Muscle of back (tissue), 11 donors: ENCODE results near the gene SH2B3. TPM values are rescaled to one million over a fixed set of nuclear protein-coding genes. Genes with fewer than 3 reads are reported as not detected.
A peak's percentile ranks its signal among the peaks of the same experiment; 100 is the strongest.

ENCODE experiments used
- DNase-seq, 3 donors: peaks; one replicate each; pipeline versions ENCODE4 v3.0.0 to v3.0.0-alpha.2; 2013
- polyA plus RNA-seq, 10 donors: library from polyadenylated mRNA; unstranded; fragments of 120-200 nt; gene quantifications; one replicate each; pipeline ENCODE4 v1.2.1, GENCODE V29; 2013; ENCODE audit not compliant: insufficient read length in 10 of 10

Gene SH2B3
- polyA plus RNA-seq, 10 donors: 11.6 to 19.2 (median 15.3) TPM

GRCh38 chr12:111408116-111408440 lies 2.4 kb downstream of the SH2B3 start:
- peak in 1 of 3 donors; percentile 18 for DNase-seq

GRCh38 chr12:111408686-111409402 lies 3.1 kb downstream of the SH2B3 start:
- peak in 1 of 3 donors; percentile 20 for DNase-seq

DNA sequence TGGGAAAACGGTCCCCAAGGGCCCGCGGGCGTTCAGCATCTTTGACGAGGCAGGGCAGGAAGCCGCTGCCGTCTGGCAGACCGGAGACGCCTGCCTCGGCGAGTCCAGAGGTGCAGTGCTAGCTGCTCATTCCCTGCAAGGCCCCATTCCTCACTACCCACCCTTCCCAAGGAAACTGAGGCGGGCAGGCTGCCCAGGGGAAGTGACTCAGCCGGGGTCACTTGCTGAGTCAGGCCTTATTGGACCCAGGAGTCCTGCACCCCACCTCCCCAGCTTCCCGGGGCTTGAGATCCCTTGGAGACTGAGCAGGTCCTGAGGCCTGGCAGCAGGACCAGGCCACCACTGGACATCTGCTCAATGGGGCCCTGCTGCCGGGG lies 3.7 kb downstream of the SH2B3 start:
- DNase-seq: no peak

- peak in 1 of 3 donors; percentile 66 for DNase-seq
These were observed 4.2 kb downstream of the SH2B3 start for GRCh38 chr12:111409780-111410430.

DNA sequence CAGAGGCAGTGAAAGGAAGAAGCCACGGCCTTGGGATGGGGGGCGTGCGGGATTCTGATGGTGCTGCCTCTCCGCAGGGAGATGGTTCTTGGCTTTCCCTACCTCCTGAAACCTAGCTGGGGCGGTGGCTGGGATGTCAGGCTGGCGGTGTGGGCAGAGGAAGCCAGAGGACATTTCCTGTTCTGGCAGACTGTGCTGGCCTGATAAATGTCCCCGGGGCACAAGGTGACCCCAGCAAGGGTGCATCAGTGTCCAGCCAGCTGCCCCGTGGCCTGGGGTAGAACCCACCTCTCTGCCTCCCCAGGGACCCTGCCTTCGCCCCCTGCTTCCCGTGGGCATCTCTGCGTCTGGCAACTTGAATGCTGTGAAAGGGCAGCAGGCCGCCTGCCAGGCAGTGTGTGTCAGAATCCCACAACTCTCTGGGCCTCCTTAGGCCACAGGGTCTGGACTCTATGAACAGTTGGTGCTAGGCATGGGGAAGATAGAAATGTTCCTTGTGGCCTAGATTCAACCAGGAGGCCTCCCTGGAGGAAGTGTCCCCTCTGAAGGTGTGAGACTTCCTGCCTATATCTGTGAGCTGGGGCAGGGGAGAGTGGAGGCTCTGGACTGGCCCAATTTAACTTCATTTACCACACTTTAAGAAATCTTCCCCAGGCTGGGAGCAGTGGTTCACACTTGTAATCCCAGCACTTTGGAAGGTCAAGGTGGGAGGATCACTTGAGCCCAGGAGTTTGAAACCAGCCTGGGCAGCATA lies 4.9 kb downstream of the SH2B3 start:
- DNase-seq: no peak

- no peak for DNase-seq
These were observed 5.6 kb downstream of the SH2B3 start for GRCh38 chr12:111411185-111411764.

DNA sequence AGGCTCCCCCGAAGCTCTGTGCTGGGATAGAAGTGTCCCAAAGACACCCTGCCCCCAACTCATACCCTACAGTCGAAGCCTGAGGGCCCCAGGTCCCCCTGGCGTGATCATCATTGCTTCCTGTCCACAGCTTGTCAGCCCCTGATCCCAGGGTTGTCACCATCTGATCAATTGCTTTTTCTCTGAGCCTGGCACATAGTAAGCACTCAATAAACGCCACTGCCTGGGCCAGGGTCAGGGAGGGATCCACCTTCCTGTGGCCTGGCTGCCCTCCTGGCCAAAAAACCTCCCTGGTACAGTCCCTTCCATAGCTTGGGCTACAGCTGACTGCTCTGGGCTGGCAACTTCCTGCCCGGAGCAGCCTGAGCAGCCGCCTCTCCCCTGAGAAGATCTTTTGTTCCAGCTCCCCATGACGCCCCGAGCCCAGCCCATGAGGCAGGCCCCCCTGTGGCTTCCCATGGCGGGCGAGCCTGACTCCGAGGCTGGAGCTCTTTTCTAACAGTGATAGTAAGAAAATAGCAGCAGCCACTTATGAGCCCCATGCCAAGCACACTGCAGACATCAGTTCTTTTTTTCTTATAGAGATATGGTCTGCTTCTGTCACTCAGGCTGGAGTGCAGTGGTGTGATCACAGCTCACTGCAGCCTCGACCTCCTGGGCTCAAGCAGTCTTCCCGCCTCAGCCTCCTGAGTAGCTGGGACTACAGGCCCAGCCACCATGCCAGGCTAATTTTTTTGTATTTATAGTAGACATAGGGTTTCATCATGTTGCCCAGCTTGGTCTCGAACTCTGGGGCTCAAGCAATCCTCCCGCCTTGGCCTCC lies 6.5 kb downstream of the SH2B3 start:
- peak in 1 of 3 donors; percentile 24 for DNase-seq

- DNase-seq: peak in 1 of 3 donors; percentile 26
These were observed 7.2 kb downstream of the SH2B3 start for GRCh38 chr12:111412830-111413441.

DNA sequence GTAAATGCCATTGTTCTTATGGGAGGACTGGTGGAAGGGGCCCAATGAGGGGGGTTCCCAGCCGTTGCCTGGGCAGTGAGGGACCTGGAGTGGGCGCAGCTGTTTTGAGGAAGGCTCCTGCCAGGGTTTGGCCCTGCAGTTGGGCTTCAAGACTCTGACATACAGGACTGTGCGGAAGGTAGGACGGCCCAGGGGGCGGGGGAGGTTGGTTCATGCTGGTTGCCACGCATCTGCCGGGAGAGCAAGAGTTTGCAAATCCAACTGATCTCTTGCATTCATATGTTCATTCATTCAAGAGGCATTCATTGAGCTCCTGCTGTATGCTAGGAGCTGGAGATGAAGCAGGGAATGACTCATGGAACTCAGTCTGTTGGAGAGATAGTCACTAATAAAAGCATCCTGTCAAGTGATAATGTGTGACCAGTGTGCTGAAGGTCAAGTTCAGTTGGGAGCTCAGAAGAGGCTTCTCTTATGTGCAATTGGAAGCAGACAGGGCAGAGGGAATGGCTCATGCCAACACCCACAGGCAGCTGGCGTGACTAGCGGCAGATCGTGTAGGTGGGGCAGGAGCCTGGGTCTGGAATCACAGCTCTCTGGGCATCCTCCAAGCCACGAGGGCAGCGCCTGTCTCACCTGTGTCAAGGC lies 7.8 kb downstream of the SH2B3 start:
- DNase-seq: peak in 1 of 3 donors; percentile 25

DNA sequence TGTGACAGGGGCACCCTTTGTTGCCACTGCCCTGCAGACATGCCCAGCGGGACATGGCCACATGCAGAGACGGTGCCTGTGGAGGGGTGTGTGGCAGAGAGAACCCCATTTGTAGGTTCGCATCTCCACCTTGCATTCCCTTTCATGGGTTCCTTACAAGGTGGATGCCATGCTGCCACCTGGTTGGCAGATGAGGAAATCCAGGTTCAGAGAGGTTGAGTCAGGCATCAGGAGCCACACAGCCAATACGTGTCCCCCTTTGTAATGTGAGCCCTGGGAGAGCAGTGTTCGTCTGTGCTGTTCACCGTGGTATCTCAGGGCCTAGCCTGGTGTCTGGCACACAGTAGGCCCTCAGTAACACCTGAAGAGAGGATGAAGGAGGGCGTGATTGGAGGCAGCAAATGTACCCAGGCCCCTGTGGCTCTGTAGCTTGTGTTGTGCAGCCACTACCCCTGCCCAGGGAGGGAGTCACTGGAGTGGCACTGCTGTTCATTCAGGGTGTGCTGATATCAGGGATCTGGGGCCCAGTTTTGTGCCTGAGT lies 9.1 kb downstream of the SH2B3 start:
- no peak for DNase-seq

DNA sequence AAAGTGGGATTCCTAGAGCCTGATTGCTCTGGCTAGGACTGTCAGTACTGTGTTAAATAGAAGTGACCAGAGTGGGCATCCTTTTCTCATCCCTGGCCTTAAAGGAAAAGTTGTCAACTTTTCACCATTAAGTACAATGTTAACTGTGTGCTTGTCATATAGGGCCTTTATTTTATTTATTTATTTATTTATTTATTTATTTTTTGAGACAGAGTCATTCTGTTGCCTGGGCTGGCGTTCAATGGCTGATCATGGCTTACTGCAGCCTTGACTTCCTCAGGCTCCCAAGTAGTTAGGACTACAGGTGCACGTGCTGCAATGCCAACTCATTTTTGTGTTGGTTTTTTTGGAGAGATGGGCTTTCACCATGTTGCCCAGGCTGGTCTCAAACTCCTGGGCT lies 11.6 kb downstream of the SH2B3 start:
- no peak for DNase-seq

GRCh38 chr12:111417784-111418593 lies 12.3 kb downstream of the SH2B3 start:
- DNase-seq: no peak

DNA sequence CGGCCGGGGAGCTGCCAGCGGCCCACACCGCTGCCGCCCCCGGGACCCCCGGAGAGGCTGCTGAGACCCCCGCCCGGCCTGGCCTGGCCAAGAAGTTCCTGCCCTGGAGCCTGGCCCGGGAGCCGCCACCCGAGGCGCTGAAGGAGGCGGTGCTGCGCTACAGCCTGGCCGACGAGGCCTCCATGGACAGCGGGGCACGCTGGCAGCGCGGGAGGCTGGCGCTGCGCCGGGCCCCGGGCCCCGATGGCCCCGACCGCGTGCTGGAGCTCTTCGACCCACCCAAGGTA lies 12.8 kb downstream of the SH2B3 start:
- DNase-seq: no peak

- DNase-seq: no peak
These were observed 14.1 kb downstream of the SH2B3 start for GRCh38 chr12:111419784-111420183.

GRCh38 chr12:111420494-111420893 lies 14.8 kb downstream of the SH2B3 start:
- no peak for DNase-seq

DNA sequence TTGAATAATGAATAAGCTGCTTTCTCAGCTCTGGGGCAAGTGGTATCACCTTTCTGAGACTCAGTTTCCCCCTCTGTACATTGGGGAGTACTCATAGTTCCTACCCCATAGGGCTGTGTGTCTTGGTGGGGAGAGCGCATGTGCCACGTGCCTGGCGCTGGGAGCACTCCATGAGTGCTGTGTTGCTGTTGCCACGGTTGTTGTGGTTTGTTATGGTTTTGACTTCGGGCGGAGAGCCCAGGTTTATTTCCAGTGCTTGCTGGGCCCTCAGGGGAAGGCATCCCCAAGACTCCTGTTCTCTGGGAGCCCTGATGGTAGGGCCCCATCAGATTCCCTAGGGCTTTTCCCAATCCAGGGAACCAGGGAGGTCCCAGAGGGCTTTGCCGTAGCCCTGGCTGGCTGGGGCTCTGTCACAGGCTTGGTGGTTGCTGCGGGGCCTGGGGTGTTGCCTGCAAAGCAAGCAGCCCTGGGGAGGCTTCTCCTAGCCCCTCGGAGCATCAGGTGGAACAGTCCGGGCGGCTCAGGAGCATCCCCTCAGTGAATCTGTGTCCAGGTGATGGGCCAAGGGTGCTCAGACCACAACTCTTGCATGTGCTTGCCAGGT lies 18.6 kb downstream of the SH2B3 start:
- DNase-seq: no peak

- no peak for DNase-seq
These were observed 19.1 kb downstream of the SH2B3 start for GRCh38 chr12:111424793-111425251.

GRCh38 chr12:111425655-111426054 lies 19.9 kb downstream of the SH2B3 start:
- DNase-seq: no peak
